Ishikawa (cell line): ENCODE measurements around the gene OCSTAMP.

Experiments used
- EP300 ChIP-seq: IDR thresholded peaks from 2 replicates; pipeline ENCODE4 v1.6.1; 2012; ENCODE audit warnings: borderline replicate concordance
- MAX ChIP-seq: IDR thresholded peaks from 2 replicates; pipeline ENCODE4 v1.6.1; 2012
- RAD21 ChIP-seq: IDR thresholded peaks from 2 replicates; pipeline ENCODE4 v1.6.1; 2012; ENCODE audit warnings: low read depth
- REST ChIP-seq: IDR thresholded peaks from 2 replicates; pipeline ENCODE4 v1.6.1; 2012; ENCODE audit warnings: low read depth, mild to moderate bottlenecking
- TEAD4 ChIP-seq: IDR thresholded peaks from 2 replicates; pipeline ENCODE4 v1.6.1; 2012
- USF1 ChIP-seq: IDR thresholded peaks from 2 replicates; pipeline ENCODE4 v1.6.1; 2012
- YY1 ChIP-seq: IDR thresholded peaks from 2 replicates; pipeline ENCODE4 v1.6.1; 2012; ENCODE audit warnings: low read depth

- TF ChIP-seq MAX (no peak), RAD21 (no peak), YY1 (no peak), USF1 (no peak), EP300 (no peak), REST (no peak), TEAD4 (no peak)
Measured at GRCh38 chr20:46592580-46593362, 42.3 kb upstream of the OCSTAMP start.
